ENCODE results near the gene KDELR1. TPM values are rescaled to one million over a fixed set of nuclear protein-coding genes. Genes with fewer than 3 reads are reported as not detected.
A peak's percentile ranks its signal among the peaks of the same experiment; 100 is the strongest.

The KDELR1 gene
- total and polyA plus RNA-seq, 9 of the 15 experiments (the other 6 are each of a cell fraction or from before 2014, with no cell fraction given): 6.1 to 165 (median 58.5) TPM

DNA sequence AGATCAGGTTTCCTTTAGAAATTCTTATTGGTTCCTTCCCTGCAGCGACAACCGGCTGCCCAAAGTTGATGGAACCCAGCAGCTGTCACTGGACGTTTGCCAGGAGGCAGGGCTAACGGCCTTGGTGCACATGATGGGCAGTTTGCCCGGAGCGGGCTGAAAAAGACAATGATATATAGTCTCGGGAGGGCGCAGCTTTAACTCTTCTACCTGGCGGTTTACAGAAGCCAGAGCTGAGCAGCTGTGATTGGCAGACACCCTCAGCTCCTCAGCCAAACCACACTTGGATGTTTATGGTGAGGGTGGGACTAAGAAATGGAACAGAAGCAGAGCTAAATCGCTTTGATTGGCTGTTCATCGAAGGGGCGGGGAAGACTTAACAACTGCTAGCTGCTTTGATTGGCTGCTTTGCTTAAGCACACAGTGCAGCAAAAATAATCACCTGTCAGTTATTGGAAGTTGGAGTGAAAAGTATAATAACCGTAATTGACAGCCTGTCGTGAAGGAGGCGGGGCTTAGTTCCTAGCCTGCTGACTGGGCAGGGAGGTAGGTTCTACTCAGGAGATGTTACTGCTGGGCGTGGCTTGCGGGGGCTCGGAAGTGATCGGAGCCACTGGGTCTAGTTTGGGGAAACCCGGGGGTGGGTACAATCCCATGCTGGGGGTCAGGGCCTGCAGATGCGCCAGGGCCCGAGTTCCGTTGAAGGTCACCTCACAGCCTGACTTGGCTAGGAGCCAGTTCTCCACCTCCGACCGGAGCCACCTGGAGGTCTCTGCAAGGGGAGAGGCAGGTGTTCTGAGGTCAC is 58.5 kb downstream of the KDELR1 start (continued):
- TF ChIP-seq GATA2 (CRISPR knock-in tag; IDR thresholded peaks at IDR 0.05): peak; percentile 31; the same call in 1 of the 2 replicates
- no peak for TF ChIP-seq BMI1 (IDR thresholded peaks at IDR 0.05; ENCODE audit: low read length)
- TF ChIP-seq BCL6 (CRISPR knock-in tag; IDR thresholded peaks at IDR 0.05): no peak
- no peak for TF ChIP-seq BRCA1 (IDR thresholded peaks at IDR 0.05)
- TF ChIP-seq BRCA1 (CRISPR knock-in tag; IDR thresholded peaks at IDR 0.05): no peak
- TF ChIP-seq ZNF778 (CRISPR knock-in tag; IDR thresholded peaks at IDR 0.05): no peak
- TF ChIP-seq, protein P1, sequence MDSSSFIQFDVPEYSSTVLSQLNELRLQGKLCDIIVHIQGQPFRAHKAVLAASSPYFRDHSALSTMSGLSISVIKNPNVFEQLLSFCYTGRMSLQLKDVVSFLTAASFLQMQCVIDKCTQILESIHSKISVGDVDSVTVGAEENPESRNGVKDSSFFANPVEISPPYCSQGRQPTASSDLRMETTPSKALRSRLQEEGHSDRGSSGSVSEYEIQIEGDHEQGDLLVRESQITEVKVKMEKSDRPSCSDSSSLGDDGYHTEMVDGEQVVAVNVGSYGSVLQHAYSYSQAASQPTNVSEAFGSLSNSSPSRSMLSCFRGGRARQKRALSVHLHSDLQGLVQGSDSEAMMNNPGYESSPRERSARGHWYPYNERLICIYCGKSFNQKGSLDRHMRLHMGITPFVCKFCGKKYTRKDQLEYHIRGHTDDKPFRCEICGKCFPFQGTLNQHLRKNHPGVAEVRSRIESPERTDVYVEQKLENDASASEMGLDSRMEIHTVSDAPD (CRISPR knock-in tag; IDR thresholded peaks at IDR 0.05): no peak
- TF ChIP-seq HDAC3 (IDR thresholded peaks at IDR 0.05; ENCODE audit: borderline replicate concordance, partially characterized antibody): no peak
- peak; percentile 71; the same call in 1 of the 2 replicates for TF ChIP-seq NCOR1 (IDR thresholded peaks at IDR 0.05)
- no peak for TF ChIP-seq NR2C2 (CRISPR knock-in tag; IDR thresholded peaks at IDR 0.05)
- TF ChIP-seq NR2C2 (tag; IDR thresholded peaks at IDR 0.05): peak; percentile 71; the same call in 1 of the 2 replicates
- TF ChIP-seq ZNF324 (CRISPR knock-in tag; IDR thresholded peaks at IDR 0.05): no peak
- no peak for TF ChIP-seq CBX8 (IDR thresholded peaks at IDR 0.05; ENCODE audit: borderline replicate concordance, extremely low read depth, low read depth, low read length, poor library complexity, severe bottlenecking)
- TF ChIP-seq ZBTB1 (CRISPR knock-in tag; IDR thresholded peaks at IDR 0.05; ENCODE audit: borderline replicate concordance, low read depth): no peak
- TF ChIP-seq ZNF263 (CRISPR knock-in tag; IDR thresholded peaks at IDR 0.05; ENCODE audit: borderline replicate concordance): no peak; the same call in 1 of the 2 replicates
- TF ChIP-seq TARDBP (IDR thresholded peaks at IDR 0.05): no peak
- TF ChIP-seq KLF16 (IDR thresholded peaks at IDR 0.05): no peak
- TF ChIP-seq CBX5 (IDR thresholded peaks at IDR 0.05; ENCODE audit: borderline replicate concordance, low read depth): no peak
- TF ChIP-seq ZNF12 (CRISPR knock-in tag; IDR thresholded peaks at IDR 0.05): no peak

All from K562 (cell line).